Kidney (tissue), 14 donors: ENCODE measurements around the gene ACVR1C. TPM values are rescaled to one million over a fixed set of nuclear protein-coding genes. Genes with fewer than 3 reads are reported as not detected.

Experiments
- DNase-seq, 5 donors: peaks; one replicate each; pipeline ENCODE4 v3.0.0-alpha.2; 2013 to 2020
- FAIRE-seq: peaks from 2 replicates; lab custom pipeline; 2012; peaks lifted over from hg19 to GRCh38; lab: Jason Lieb, UNC
- H3K27ac ChIP-seq, 2 donors: one replicate each; pipeline ENCODE4 v1.7.0; 2013; ENCODE audit warnings: low read depth in 2 of 2, low read length in 2 of 2, inconsistent platforms in 1 of 2
- H3K27me3 ChIP-seq: one replicate; pipeline ENCODE4 v1.7.1; 2013; ENCODE audit warnings: low read length, inconsistent platforms; ENCODE audit not compliant: control insufficient read depth, insufficient read depth
- H3K36me3 ChIP-seq, 3 donors: one replicate each; pipeline versions ENCODE4 v1.7.0 to v1.7.1; 2013; ENCODE audit warnings: low read length in 3 of 3, control low read depth in 1 of 3, inconsistent platforms in 1 of 3; ENCODE audit not compliant: insufficient read depth in 3 of 3, control insufficient read depth in 2 of 3
- H3K4me1 ChIP-seq, 3 donors: one replicate each; pipeline versions ENCODE4 v1.7.0 to v1.7.1; 2013; ENCODE audit warnings: low read length in 3 of 3, inconsistent platforms in 1 of 3, low read depth in 1 of 3; ENCODE audit not compliant: control insufficient read depth in 2 of 3, insufficient read depth in 2 of 3
- H3K4me3 ChIP-seq, 3 donors: one replicate each; pipeline versions ENCODE4 v1.7.0 to v1.8.1; 2013; ENCODE audit warnings: low read length in 3 of 3, control low read depth in 1 of 3, inconsistent platforms in 1 of 3
- H3K9ac ChIP-seq, 3 donors: one replicate each; pipeline versions ENCODE4 v1.7.0 to v1.7.1; 2013; ENCODE audit warnings: low read length in 3 of 3, control low read depth in 1 of 3, inconsistent platforms in 1 of 3
- H3K9me3 ChIP-seq, 3 donors: one replicate each; pipeline versions ENCODE4 v1.7.0 to v1.7.1; 2013; ENCODE audit warnings: low read length in 3 of 3, control low read depth in 1 of 3, inconsistent platforms in 1 of 3; ENCODE audit not compliant: control insufficient read depth in 2 of 3, insufficient read depth in 1 of 3
- intact Hi-C: fragments of 100-400 bp; cut with DNase I; formaldehyde crosslinking; loops from one replicate; pipeline ENCODE4 v1.11.1; 2022
- polyA plus RNA-seq: library from polyadenylated mRNA; stranded (reverse); fragments of 350-450 nt; fragmentation: Illumina TruSeq; extraction: RNeasy Lipid Tissue Mini Kit (QIAGEN cat#74804); gene quantifications from one replicate; pipeline ENCODE4 v1.2.3, GENCODE V29; 2014; ENCODE audit warnings: low read depth, low replicate concordance; ENCODE audit not compliant: insufficient read depth
- total RNA-seq: library from RNA; stranded (reverse); fragmentation: NEBNext Ultra II Directional; extraction: Animal tissue kit (Norgen Biotek cat#: 25700); gene quantifications from one replicate; pipeline ENCODE4 v1.2.1, GENCODE V29; 2021
- TF ChIP-seq, protein P1 (sequence below): IDR thresholded peaks from 3 replicates; pipeline ENCODE4 v1.5.1; 2012; ENCODE audit warnings: mild to moderate bottlenecking, moderate library complexity, borderline replicate concordance; ENCODE audit not compliant: insufficient read depth; ENCODE audit errors: extremely low read depth
- donor health status: control.
- donor health status: control.
- donor health status: control.
- donor health status: control.
- donor health status: control.
- donor health status: DM: yes; HTN: yes; CAD: no.
- donor health status: Normal renal cell carcinoma (clear cell type).

ACVR1C gene
- total and polyA plus RNA-seq, 2 donors from 2014 or later: 0.28 to 0.79 TPM

DNA sequence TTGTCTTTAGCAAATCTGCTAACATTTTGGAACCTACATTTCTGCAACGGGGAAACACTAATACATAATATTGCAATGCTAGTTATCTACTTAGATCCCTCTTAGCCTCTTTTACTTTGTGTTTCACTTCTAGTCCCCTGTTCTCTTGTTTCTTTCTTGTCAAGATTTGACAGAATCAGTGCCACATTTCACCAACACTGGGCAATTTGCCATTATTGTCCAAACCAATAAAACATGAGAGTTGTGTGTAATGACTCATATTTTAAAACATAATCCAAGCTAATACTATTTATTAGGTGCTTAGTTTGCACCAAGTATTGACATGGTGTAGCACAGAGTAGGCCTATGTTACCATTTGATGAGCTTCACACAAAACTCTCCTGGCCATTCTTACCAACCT lies 33.7 kb upstream of the ACVR1C start:
- TF ChIP-seq, protein P1, sequence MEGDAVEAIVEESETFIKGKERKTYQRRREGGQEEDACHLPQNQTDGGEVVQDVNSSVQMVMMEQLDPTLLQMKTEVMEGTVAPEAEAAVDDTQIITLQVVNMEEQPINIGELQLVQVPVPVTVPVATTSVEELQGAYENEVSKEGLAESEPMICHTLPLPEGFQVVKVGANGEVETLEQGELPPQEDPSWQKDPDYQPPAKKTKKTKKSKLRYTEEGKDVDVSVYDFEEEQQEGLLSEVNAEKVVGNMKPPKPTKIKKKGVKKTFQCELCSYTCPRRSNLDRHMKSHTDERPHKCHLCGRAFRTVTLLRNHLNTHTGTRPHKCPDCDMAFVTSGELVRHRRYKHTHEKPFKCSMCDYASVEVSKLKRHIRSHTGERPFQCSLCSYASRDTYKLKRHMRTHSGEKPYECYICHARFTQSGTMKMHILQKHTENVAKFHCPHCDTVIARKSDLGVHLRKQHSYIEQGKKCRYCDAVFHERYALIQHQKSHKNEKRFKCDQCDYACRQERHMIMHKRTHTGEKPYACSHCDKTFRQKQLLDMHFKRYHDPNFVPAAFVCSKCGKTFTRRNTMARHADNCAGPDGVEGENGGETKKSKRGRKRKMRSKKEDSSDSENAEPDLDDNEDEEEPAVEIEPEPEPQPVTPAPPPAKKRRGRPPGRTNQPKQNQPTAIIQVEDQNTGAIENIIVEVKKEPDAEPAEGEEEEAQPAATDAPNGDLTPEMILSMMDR: no peak
- Histone ChIP-seq H3K4me1 (no peaks in the 10 kb centered on the region), H3K9me3 (no peaks in the 10 kb centered on the region), H3K27ac (no peak overlapping the region), H3K36me3 (no peaks in the 10 kb centered on the region), H3K4me3 (no peak overlapping the region), H3K9ac (no peak overlapping the region), H3K27me3 (no peaks in the 10 kb centered on the region)
- intact Hi-C loops: no loop called here
- DNase-seq: no peak
- FAIRE-seq: no peak

DNA sequence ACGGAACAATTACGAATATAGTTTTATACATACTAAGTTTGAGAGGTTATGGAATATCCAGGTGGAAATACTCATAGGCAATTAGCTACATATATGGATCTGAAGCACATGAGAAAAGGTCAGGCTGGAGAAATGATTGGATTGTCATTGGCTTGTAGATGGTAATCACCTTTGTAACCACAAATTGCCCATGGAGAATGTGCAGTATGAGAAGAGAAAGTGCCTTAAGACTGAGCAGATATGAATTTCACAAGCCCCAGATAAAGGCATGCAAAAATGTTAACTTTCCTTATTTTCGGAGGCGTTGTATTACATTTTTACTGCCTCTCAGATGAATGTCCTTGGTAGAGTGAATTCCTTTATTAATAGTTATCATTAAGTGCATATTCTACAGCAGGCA lies 33.1 kb upstream of the ACVR1C start:
- DNase-seq (no peak), FAIRE-seq (no peak)
- Histone ChIP-seq H3K27me3 (no peaks in the 10 kb centered on the region), H3K36me3 (no peaks in the 10 kb centered on the region), H3K27ac (no peak overlapping the region), H3K9me3 (no peaks in the 10 kb centered on the region), H3K9ac (no peak overlapping the region), H3K4me3 (no peak overlapping the region), H3K4me1 (no peaks in the 10 kb centered on the region)
- TF ChIP-seq, protein P1: no peak
- intact Hi-C loops: no loop called here

DNA sequence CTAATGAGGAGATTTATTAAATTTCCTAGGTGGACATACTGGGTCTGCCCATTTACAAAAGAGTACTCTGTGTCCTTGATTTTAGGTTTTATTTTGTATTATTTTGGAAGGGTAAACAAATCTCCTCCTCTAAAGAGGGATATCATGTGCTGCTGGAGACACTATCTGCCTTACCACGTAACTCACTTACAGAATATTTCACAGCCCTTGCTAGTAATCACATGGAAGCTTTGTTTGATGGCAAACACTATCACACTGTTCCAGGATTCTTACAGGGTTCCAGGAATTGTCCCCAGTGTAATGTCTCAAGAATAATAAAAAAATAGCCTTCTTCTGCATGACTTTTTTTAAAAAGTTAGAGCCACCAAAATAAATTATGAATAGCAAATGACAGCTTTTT lies 29.2 kb upstream of the ACVR1C start:
- DNase-seq (no peak), FAIRE-seq (no peak)
- intact Hi-C loops: no loop called here
- TF ChIP-seq, protein P1: no peak
- Histone ChIP-seq H3K27ac (no peak overlapping the region), H3K36me3 (no peaks in the 10 kb centered on the region), H3K9ac (no peak overlapping the region), H3K9me3 (no peaks in the 10 kb centered on the region), H3K27me3 (no peaks in the 10 kb centered on the region), H3K4me3 (no peak overlapping the region), H3K4me1 (no peaks in the 10 kb centered on the region)

DNA sequence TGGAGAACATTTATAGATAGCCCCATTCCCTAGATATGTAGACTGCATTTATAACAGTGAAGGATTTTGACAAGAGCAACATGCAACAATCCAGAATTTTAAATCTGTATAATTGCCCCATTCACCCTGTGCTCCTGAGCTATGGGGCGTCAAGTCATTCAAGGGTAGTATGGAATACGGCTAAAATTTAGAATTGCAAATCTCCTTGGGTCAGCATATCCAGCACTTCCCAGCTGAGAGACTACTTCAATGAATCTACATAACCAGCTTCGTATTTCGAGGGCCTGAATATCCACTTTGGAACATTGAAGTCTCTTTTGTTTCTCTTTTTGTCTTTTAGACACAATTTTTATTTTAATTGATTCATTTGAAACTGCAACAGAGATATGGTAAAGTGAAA lies 28.4 kb upstream of the ACVR1C start:
- FAIRE-seq: no peak
- H3K4me1 ChIP-seq: no peaks in the 10 kb centered on the region

More for the DNA sequence above, 28.4 kb upstream of the ACVR1C start:
- no peaks in the 10 kb centered on the region for H3K27me3 ChIP-seq
- H3K9ac ChIP-seq: no peak overlapping the region
- intact Hi-C loops: no loop called here
- H3K4me3 ChIP-seq: no peak overlapping the region
- no peak for DNase-seq
- TF ChIP-seq, protein P1: no peak
- H3K27ac ChIP-seq: no peak overlapping the region
- no peaks in the 10 kb centered on the region for H3K9me3 ChIP-seq
- H3K36me3 ChIP-seq: no peaks in the 10 kb centered on the region
